Caco-2 (cell line): Measurements from ENCODE around the gene ZDHHC11B. TPM values are rescaled to one million over a fixed set of nuclear protein-coding genes. Genes with fewer than 3 reads are reported as not detected.
"Not testable (repeated sequence)": the region's sequence is repeated elsewhere in the genome, so short reads cannot be mapped to it uniquely, and the experiment has no call there.

Source experiments
- BruUV-seq: library from RNA; stranded (reverse); fragments of 400-500 nt; replicated peaks from 2 replicates; lab custom pipeline; 2021; lab: Mats Ljungman, UMichigan
- CTCF ChIA-PET: fragments of 300-600 bp; sonication (Branson Sonifier 250); formaldehyde crosslinking; loops from one replicate; lab custom pipeline; 2022; ENCODE audit warnings: antibody characterized with exemption; lab: Charles Lee
- POLR2A ChIA-PET: fragments of 300-600 bp; sonication (Branson Sonifier 250); formaldehyde crosslinking; loops from one replicate; lab custom pipeline; 2022; ENCODE audit warnings: antibody characterized with exemption; lab: Charles Lee
- DNase-seq, 2 experiments: peaks; one replicate each; pipeline versions ENCODE4 v3.0.0 to v3.0.0-alpha.2; 2020 to 2022
- H3K27me3 ChIP-seq: replicated peaks from 2 replicates; pipeline ENCODE4 v1.6.0; 2011; ENCODE audit warnings: low read length; ENCODE audit not compliant: control insufficient read depth, insufficient read depth
- H3K36me3 ChIP-seq: 2 replicates; pipeline ENCODE4 v1.5.1; 2011; ENCODE audit warnings: low read length; ENCODE audit not compliant: control insufficient read depth, insufficient read depth
- H3K4me1 ChIP-seq: fragments of 250-450 bp; sonication (Bioruptor Pico); 2 replicates; pipeline ENCODE4 v1.5.1; 2020; ENCODE audit warnings: mild to moderate bottlenecking
- H3K4me3 ChIP-seq: 2 replicates; pipeline ENCODE4 v1.5.1; 2011; ENCODE audit warnings: low read depth, mild to moderate bottlenecking, control low read depth, low read length
- H3K9me3 ChIP-seq: fragments of 250-450 bp; sonication (Bioruptor Pico); 2 replicates; pipeline ENCODE4 v1.5.1; 2020; ENCODE audit warnings: mild to moderate bottlenecking, moderate library complexity
- H3K27ac Mint-ChIP-seq: one replicate; pipeline ENCODE4 v1.8.0; 2022; ENCODE audit warnings: mixed read lengths; ENCODE audit not compliant: unreplicated experiment
- H3K27me3 Mint-ChIP-seq: one replicate; pipeline ENCODE4 v1.8.0; 2022; ENCODE audit warnings: mixed read lengths; ENCODE audit not compliant: insufficient read depth, unreplicated experiment
- H3K36me3 Mint-ChIP-seq: one replicate; pipeline ENCODE4 v1.8.0; 2022; ENCODE audit warnings: mild to moderate bottlenecking, mixed read lengths; ENCODE audit not compliant: insufficient read depth, unreplicated experiment
- H3K4me1 Mint-ChIP-seq: one replicate; pipeline ENCODE4 v1.8.0; 2022; ENCODE audit warnings: low read depth, mixed read lengths; ENCODE audit not compliant: unreplicated experiment
- H3K4me3 Mint-ChIP-seq: one replicate; pipeline ENCODE4 v1.8.0; 2022; ENCODE audit warnings: mild to moderate bottlenecking, moderate library complexity, mixed read lengths; ENCODE audit not compliant: unreplicated experiment
- H3K9me3 Mint-ChIP-seq: one replicate; pipeline ENCODE4 v1.8.0; 2022; ENCODE audit warnings: mixed read lengths; ENCODE audit not compliant: unreplicated experiment
- CTCF ChIP-seq, 2 experiments: fragments of 200-600 bp in 1 of 2; IDR thresholded peaks; 1 replicate in 1 of 2; 2 replicates in 1 of 2; pipeline versions ENCODE4 v1.5.1 to v1.8.0; 2011 to 2022; ENCODE audit warnings: antibody characterized with exemption in 1 of 2, control low read depth in 1 of 2, inconsistent platforms in 1 of 2, low read depth in 1 of 2, low read length in 1 of 2, mild to moderate bottlenecking in 1 of 2, moderate library complexity in 1 of 2; ENCODE audit not compliant: insufficient read depth in 1 of 2, severe bottlenecking in 1 of 2, unreplicated experiment in 1 of 2
- intact Hi-C: fragments of 100-400 bp; cut with micrococcal nuclease; formaldehyde crosslinking; loops from one replicate; pipeline ENCODE4 v1.10.0; 2022; ENCODE audit not compliant: unreplicated experiment
- total RNA-seq: library from RNA; stranded (reverse); gene quantifications from 2 replicates; pipeline ENCODE4 v1.2.3, GENCODE V29; 2022

The ZDHHC11B gene
- total RNA-seq, 1 experiment from 2014 or later: 1.00 TPM

GRCh38 chr5:776862-777711 is 7.4 kb downstream of the ZDHHC11B start:
- H3K27me3 ChIP-seq: no peaks in the 10 kb centered on the region
- no peaks in the 10 kb centered on the region for H3K36me3 ChIP-seq
- Mint-ChIP-seq H3K4me1 (no peaks in the 10 kb centered on the region), H3K9me3 (no peaks in the 10 kb centered on the region), H3K27me3 (peaks cover 9% of the 10 kb centered on the region), H3K27ac (no peak overlapping the region), H3K4me3 (no peak overlapping the region), H3K36me3 (no peaks in the 10 kb centered on the region)
- H3K4me1 ChIP-seq: no peaks in the 10 kb centered on the region
- intact Hi-C loops: no loop called here
- POLR2A ChIA-PET: no interaction called here
- BruUV-seq: no TSS peak
- no peak for TF ChIP-seq CTCF (IDR thresholded peaks at IDR 0.05; ENCODE audit: insufficient read depth in 1 of 2, low read depth in 1 of 2, low read length in 1 of 2, severe bottlenecking in 1 of 2, unreplicated experiment in 1 of 2)
- no peak for DNase-seq
- CTCF ChIA-PET: no interaction called here
- H3K4me3 ChIP-seq: no peak overlapping the region
- H3K9me3 ChIP-seq: no peaks in the 10 kb centered on the region

GRCh38 chr5:775961-776861 is 8.3 kb downstream of the ZDHHC11B start:
- H3K4me3 Mint-ChIP-seq: no peak overlapping the region
- Histone ChIP-seq H3K4me3 (no peak overlapping the region), H3K4me1 (no peaks in the 10 kb centered on the region), H3K9me3 (no peaks in the 10 kb centered on the region), H3K27me3 (no peaks in the 10 kb centered on the region), H3K36me3 (no peaks in the 10 kb centered on the region)
- no peaks in the 10 kb centered on the region for H3K4me1 Mint-ChIP-seq
- no peak overlapping the region for H3K27ac Mint-ChIP-seq
- no TSS peak for BruUV-seq
- no peak for TF ChIP-seq CTCF (IDR thresholded peaks at IDR 0.05; ENCODE audit: insufficient read depth in 1 of 2, low read depth in 1 of 2, low read length in 1 of 2, severe bottlenecking in 1 of 2, unreplicated experiment in 1 of 2)
- CTCF ChIA-PET: no interaction called here
- POLR2A ChIA-PET: no interaction called here
- peaks cover 9% of the 10 kb centered on the region for H3K27me3 Mint-ChIP-seq
- intact Hi-C loops: no loop called here
- no peak for DNase-seq
- no peaks in the 10 kb centered on the region for H3K36me3 Mint-ChIP-seq
- H3K9me3 Mint-ChIP-seq: no peaks in the 10 kb centered on the region

GRCh38 chr5:775595-775960 is 9.0 kb downstream of the ZDHHC11B start:
- H3K9me3 Mint-ChIP-seq, H3K36me3 ChIP-seq, H3K27ac Mint-ChIP-seq, H3K4me3 Mint-ChIP-seq, H3K27me3 Mint-ChIP-seq, H3K27me3 ChIP-seq, H3K4me1 Mint-ChIP-seq, BruUV-seq, H3K4me1 ChIP-seq, H3K36me3 Mint-ChIP-seq, intact Hi-C loops, POLR2A ChIA-PET, H3K4me3 ChIP-seq, CTCF ChIA-PET, H3K9me3 ChIP-seq: not testable (repeated sequence)
- peak in 1 of 2 experiments; percentile 32 for DNase-seq

- H3K9me3 Mint-ChIP-seq, H3K4me1 Mint-ChIP-seq, H3K36me3 Mint-ChIP-seq, CTCF ChIA-PET, intact Hi-C loops, H3K4me3 Mint-ChIP-seq, POLR2A ChIA-PET, BruUV-seq, H3K27me3 ChIP-seq, DNase-seq, H3K36me3 ChIP-seq, H3K4me1 ChIP-seq, H3K27ac Mint-ChIP-seq, H3K27me3 Mint-ChIP-seq, H3K9me3 ChIP-seq, H3K4me3 ChIP-seq: not testable (repeated sequence)
Observed at GRCh38 chr5:774854-775505, 9.5 kb downstream of the ZDHHC11B start.

- H3K27me3 ChIP-seq, CTCF ChIA-PET, POLR2A ChIA-PET, DNase-seq, H3K4me1 Mint-ChIP-seq, H3K4me1 ChIP-seq, H3K36me3 Mint-ChIP-seq, H3K4me3 ChIP-seq, H3K4me3 Mint-ChIP-seq, intact Hi-C loops, H3K27ac Mint-ChIP-seq, H3K36me3 ChIP-seq, H3K9me3 ChIP-seq, H3K9me3 Mint-ChIP-seq, BruUV-seq, H3K27me3 Mint-ChIP-seq: not testable (repeated sequence)
Observed at GRCh38 chr5:774304-774703, 10.2 kb downstream of the ZDHHC11B start.
